Measurements from ENCODE around the gene TAF7L.

Gene TAF7L

DNA sequence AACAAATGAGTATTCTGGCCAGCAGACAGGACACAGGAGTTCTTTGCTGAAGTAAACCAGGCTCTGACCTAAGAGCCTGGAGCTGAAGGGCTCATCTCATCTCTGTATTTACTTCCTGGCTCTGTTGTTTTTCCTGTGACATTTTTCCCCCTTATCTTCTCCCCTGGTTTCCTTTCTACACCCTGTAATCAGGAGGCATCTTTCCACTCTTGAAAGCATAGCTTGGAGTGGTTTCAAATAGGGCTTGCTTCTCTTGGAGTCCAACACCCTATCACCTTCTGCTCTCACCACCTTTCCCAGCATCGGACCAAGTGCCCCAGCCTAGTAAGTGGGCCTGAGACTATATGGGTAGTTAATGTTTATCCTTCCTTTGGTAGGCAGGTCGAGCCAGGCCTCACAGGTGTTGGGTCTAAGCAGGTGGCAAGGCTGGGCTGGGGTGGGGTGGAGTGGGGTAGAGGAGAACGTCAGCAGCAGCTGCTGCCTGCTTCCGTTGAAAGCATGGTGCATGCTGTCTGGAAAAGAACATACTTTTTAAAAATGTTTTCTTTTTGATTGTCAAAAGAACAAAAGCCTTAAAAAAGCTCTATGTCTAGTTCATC is 70.4 kb downstream of the TAF7L start:
- DNase-seq = no peak

DNA sequence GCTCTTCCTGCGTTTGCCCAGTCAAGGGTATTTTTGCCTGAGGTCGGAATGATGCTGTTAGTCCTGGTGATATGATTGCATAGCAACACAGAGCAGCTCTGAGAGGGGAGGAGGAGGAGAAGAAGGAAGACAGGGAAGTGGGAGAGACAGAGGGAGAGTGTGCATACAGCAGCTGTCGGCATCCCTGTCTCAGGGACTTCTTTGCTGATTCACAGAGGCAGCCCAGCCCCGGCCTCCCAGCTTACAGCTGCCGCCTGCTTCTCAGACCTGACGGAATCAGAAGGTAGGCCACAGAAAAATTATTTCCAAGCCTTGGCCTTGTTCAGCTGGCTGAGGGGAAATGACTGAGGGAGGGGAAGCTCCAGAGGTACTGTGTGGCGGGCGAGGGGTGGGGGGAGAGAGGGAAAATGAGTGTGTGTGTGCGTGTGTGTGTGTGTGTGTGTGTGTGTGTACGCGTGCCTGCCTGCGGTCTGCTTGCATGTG is 71.2 kb downstream of the TAF7L start:
- no peak for DNase-seq

DNA sequence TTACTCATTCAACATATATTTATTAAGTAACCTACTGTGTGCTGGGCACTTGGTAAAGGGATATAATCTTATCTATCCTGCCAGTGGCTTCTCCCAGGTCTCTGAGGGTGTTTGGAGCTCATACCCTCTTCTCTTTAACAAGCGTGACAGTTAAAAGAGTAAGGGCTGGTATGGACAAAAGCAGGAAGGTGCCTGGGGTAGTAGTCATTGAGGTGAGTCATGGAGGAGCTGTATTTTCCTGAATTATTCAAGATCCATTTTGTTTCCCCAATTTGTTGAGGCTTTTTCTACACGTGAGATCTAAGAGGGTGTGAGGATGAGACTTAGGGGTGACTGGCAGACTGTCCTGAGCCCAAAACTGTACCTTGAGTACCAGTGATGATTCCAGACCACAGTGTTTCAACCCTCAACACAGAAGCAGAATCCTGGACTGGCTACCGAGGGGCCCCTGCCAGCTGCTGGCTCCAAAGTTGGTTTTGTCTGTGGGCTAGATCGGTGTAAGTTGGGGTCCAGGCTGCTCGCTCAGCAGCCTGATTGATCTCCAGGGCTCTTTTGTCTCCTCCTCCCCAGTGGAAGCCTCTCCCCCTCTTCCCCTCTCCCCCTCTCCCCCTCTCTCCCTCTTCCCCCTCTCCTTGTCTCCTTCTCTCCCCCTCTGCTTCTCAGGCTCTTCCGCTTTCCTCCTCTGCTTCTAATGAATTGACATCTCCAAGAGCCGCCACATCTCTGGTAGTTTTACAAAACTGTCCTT is 71.8 kb downstream of the TAF7L start, which contains the start of gene DRP2:
Gene DRP2 (plus strand): TSS at position 671 of the 748 bp plus-strand sequence. CDS start 11,862 bp downstream, outside the sequence.
- no peak for DNase-seq
